Upper lobe of left lung (tissue), 6 donors: ENCODE data around the gene SCUBE2. TPM values are rescaled to one million over a fixed set of nuclear protein-coding genes. Genes with fewer than 3 reads are reported as not detected.
"Not testable (repeated sequence)": the region's sequence is repeated elsewhere in the genome, so short reads cannot be mapped to it uniquely, and the experiment has no call there.

ENCODE experiments used
- ATAC-seq, 2 donors: fragments of 200-7000 bp; cut with Tn5 transposase; one replicate each; pipeline ENCODE4 v1.9.1; 2022; ENCODE audit warnings: mild to moderate bottlenecking in 2 of 2, moderate library complexity in 2 of 2; ENCODE audit not compliant: low FRiP score in 2 of 2
- DNase-seq, 2 donors: peaks; one replicate each; pipeline ENCODE4 v3.0.0-alpha.2; 2019 to 2020
- H3K27ac ChIP-seq, 4 donors: fragments of 200-600 bp; sonication (generic); one replicate each; pipeline ENCODE4 v1.5.1; 2016 to 2019
- H3K27me3 ChIP-seq, 4 donors: fragments of 200-600 bp; sonication (generic); one replicate each; pipeline ENCODE4 v1.5.1; 2017 to 2019
- H3K36me3 ChIP-seq, 4 donors: fragments of 200-600 bp; sonication (generic); one replicate each; pipeline ENCODE4 v1.5.1; 2016 to 2019
- H3K4me1 ChIP-seq, 4 donors: fragments of 200-600 bp; sonication (generic); one replicate each; pipeline ENCODE4 v1.5.1; 2018 to 2019
- H3K4me3 ChIP-seq, 4 donors: fragments of 200-600 bp; sonication (generic); one replicate each; pipeline ENCODE4 v1.5.1; 2017 to 2019; ENCODE audit warnings: mild to moderate bottlenecking in 2 of 4, moderate library complexity in 1 of 4
- H3K9me3 ChIP-seq, 4 donors: fragments of 200-600 bp; sonication (generic); one replicate each; pipeline ENCODE4 v1.5.1; 2018 to 2019
- CTCF ChIP-seq, 6 experiments: fragments of 450-650 bp in 4 of 6; fragments of 200-600 bp in 2 of 6; sonication (generic) in 2 of 6; IDR thresholded peaks; one replicate each; pipeline ENCODE4 v1.5.1; 2016 to 2019; ENCODE audit warnings: antibody characterized with exemption in 6 of 6
- EP300 ChIP-seq, 4 donors: sonication (generic); formaldehyde crosslinking; IDR thresholded peaks; one replicate each; pipeline ENCODE4 v1.5.1; 2017; ENCODE audit warnings: antibody characterized with exemption in 4 of 4, control low read depth in 2 of 4
- POLR2A ChIP-seq, 4 donors: fragments of 450-650 bp; IDR thresholded peaks; one replicate each; pipeline ENCODE4 v1.5.1; 2016 to 2017; ENCODE audit warnings: antibody characterized with exemption in 4 of 4, mild to moderate bottlenecking in 2 of 4
- POLR2AphosphoS5 ChIP-seq, 2 donors: sonication (generic); formaldehyde crosslinking; IDR thresholded peaks; one replicate each; pipeline ENCODE4 v1.5.1; 2017; ENCODE audit warnings: antibody characterized with exemption in 2 of 2
- WGBS, 2 donors: methylation state at CpG; one replicate each; pipeline ENCODE4 v1.1.5; 2017 to 2018; 5-methylcytosine and 5-hydroxymethylcytosine counted together
- total RNA-seq, 6 donors: library from RNA; depleted of rRNA in 4 of 6; stranded (reverse); fragments of >200 nt in 4 of 6; gene quantifications; one replicate each; pipeline versions ENCODE4 v1.1.0 to v1.2.1, GENCODE V29; 2016 to 2021
- donor health status: DM: no; HTN: no; CAD: no; lungs with moderate emphysema.
- donor health status: DM: no; HTN: yes; CAD: no; lungs with severe emphysema.

The SCUBE2 gene
- total RNA-seq, 6 donors from 2014 or later, result 2.2 to 8.4 (median 4.4) TPM

GRCh38 chr11:9099617-9100016 is 8.2 kb upstream of the SCUBE2 start:
- H3K27ac ChIP-seq, result no peak overlapping the region
- DNase-seq, result no peak
- no peaks in the 10 kb centered on the region for H3K27me3 ChIP-seq
- H3K36me3 ChIP-seq, result no peaks in the 10 kb centered on the region
- peaks cover 0 to 5% (median 0%) of the 10 kb centered on the region in 4 donors for H3K4me1 ChIP-seq
- H3K4me3 ChIP-seq, result no peak overlapping the region
- no peaks in the 10 kb centered on the region for H3K9me3 ChIP-seq
- no peak for ATAC-seq
- no peak for TF ChIP-seq EP300 (IDR thresholded peaks at IDR 0.05)
- TF ChIP-seq CTCF (IDR thresholded peaks at IDR 0.05), result no peak
- TF ChIP-seq POLR2A (IDR thresholded peaks at IDR 0.05), result no peak
- TF ChIP-seq POLR2AphosphoS5 (IDR thresholded peaks at IDR 0.05), result no peak
- 81 to 84% methylated on average over 4 of the region's 4 CpGs for WGBS, 2 donors

- 60 to 97% methylated on average over 2 of the region's 2 CpGs for WGBS, 2 donors
- not testable (repeated sequence) for H3K27ac ChIP-seq, ATAC-seq
Measured at GRCh38 chr11:9098455-9098854, 7.1 kb upstream of the SCUBE2 start.

GRCh38 chr11:9097186-9097943 is 6.0 kb upstream of the SCUBE2 start:
- DNase-seq, result peak in 1 of 2 donors; percentile 43
- not testable (repeated sequence) for H3K4me3 ChIP-seq, H3K4me1 ChIP-seq, H3K9me3 ChIP-seq, H3K36me3 ChIP-seq, H3K27me3 ChIP-seq, H3K27ac ChIP-seq, ATAC-seq
- WGBS, 2 donors, result 88 to 96% methylated on average over 23 of the region's 23 CpGs

More at GRCh38 chr11:9098455-9098854, 7.1 kb upstream of the SCUBE2 start:
- not testable (repeated sequence) for H3K27me3 ChIP-seq, H3K36me3 ChIP-seq, H3K4me1 ChIP-seq, DNase-seq, H3K9me3 ChIP-seq, H3K4me3 ChIP-seq

GRCh38 chr11:9096427-9096826 is 5.0 kb upstream of the SCUBE2 start:
- ATAC-seq (no peak), DNase-seq (no peak)
- TF ChIP-seq EP300 (IDR thresholded peaks at IDR 0.05), result no peak
- H3K27ac ChIP-seq, result no peak overlapping the region
- H3K36me3 ChIP-seq, result no peaks in the 10 kb centered on the region
- no peaks in the 10 kb centered on the region for H3K9me3 ChIP-seq
- no peak overlapping the region for H3K4me3 ChIP-seq
- H3K4me1 ChIP-seq, result peaks cover 5 to 8% (median 6%) of the 10 kb centered on the region in 4 donors
- peaks cover 0 to 4% (median 2%) of the 10 kb centered on the region in 4 donors for H3K27me3 ChIP-seq
- 97% methylated on average over 5 of the region's 5 CpGs for WGBS, 2 donors

GRCh38 chr11:9095421-9095820 is 4.0 kb upstream of the SCUBE2 start:
- ATAC-seq (no peak), DNase-seq (no peak)
- no peak overlapping the region for H3K27ac ChIP-seq
- no peaks in the 10 kb centered on the region for H3K36me3 ChIP-seq
- TF ChIP-seq CTCF (IDR thresholded peaks at IDR 0.05), result peak in 1 of 6 experiments; percentile 9
- no peak for TF ChIP-seq POLR2A (IDR thresholded peaks at IDR 0.05)
- TF ChIP-seq EP300 (IDR thresholded peaks at IDR 0.05), result no peak
- no peaks in the 10 kb centered on the region for H3K9me3 ChIP-seq
- peaks cover 0 to 9% (median 2%) of the 10 kb centered on the region in 4 donors for H3K27me3 ChIP-seq
- WGBS, 2 donors, result 94% methylated on average over 7 to 12 of the region's 12 CpGs
- H3K4me3 ChIP-seq, result no peak overlapping the region
- peaks cover 5 to 18% (median 14%) of the 10 kb centered on the region in 4 donors for H3K4me1 ChIP-seq

- peaks cover 0 to 9% (median 2%) of the 10 kb centered on the region in 4 donors for H3K27me3 ChIP-seq
- H3K4me1 ChIP-seq, result peaks cover 5 to 18% (median 14%) of the 10 kb centered on the region in 4 donors
- peak in 1 of 2 donors; percentile 50 for DNase-seq
- no peaks in the 10 kb centered on the region for H3K9me3 ChIP-seq
- H3K36me3 ChIP-seq, result no peaks in the 10 kb centered on the region
- H3K4me3 ChIP-seq, result no peak overlapping the region
- TF ChIP-seq CTCF (IDR thresholded peaks at IDR 0.05), result no peak
- TF ChIP-seq EP300 (IDR thresholded peaks at IDR 0.05), result no peak
- no peak for TF ChIP-seq POLR2A (IDR thresholded peaks at IDR 0.05)
- TF ChIP-seq POLR2AphosphoS5 (IDR thresholded peaks at IDR 0.05), result no peak
- no peak overlapping the region for H3K27ac ChIP-seq
- ATAC-seq, result no peak
- 88 to 93% methylated on average over 4 to 8 of the region's 8 CpGs for WGBS, 2 donors
Measured at GRCh38 chr11:9094420-9094819, 3.0 kb upstream of the SCUBE2 start.
